Endothelial cell (in vitro differentiated cells): ENCODE results near the gene PIP5K1A. TPM values are rescaled to one million over a fixed set of nuclear protein-coding genes. Genes with fewer than 3 reads are reported as not detected.

Source experiments
- DNase-seq: peaks from one replicate; pipeline ENCODE4 v3.0.0; 2021; ENCODE audit warnings: low spot score
- H3K27ac Mint-ChIP-seq: one replicate; pipeline ENCODE4 v1.8.0; 2021; ENCODE audit warnings: mixed read lengths, inconsistent platforms; ENCODE audit not compliant: unreplicated experiment
- H3K27me3 Mint-ChIP-seq: one replicate; pipeline ENCODE4 v1.8.0; 2021; ENCODE audit warnings: mild to moderate bottlenecking, moderate library complexity, mixed read lengths, inconsistent platforms; ENCODE audit not compliant: unreplicated experiment
- H3K36me3 Mint-ChIP-seq: one replicate; pipeline ENCODE4 v1.8.0; 2021; ENCODE audit warnings: mild to moderate bottlenecking, low read depth, mixed read lengths, inconsistent platforms; ENCODE audit not compliant: unreplicated experiment
- H3K4me1 Mint-ChIP-seq: one replicate; pipeline ENCODE4 v1.8.0; 2021; ENCODE audit warnings: mild to moderate bottlenecking, mixed read lengths, inconsistent platforms; ENCODE audit not compliant: unreplicated experiment
- H3K4me3 Mint-ChIP-seq: one replicate; pipeline ENCODE4 v1.8.0; 2021; ENCODE audit warnings: mild to moderate bottlenecking, mixed read lengths, inconsistent platforms; ENCODE audit not compliant: unreplicated experiment
- H3K9me3 Mint-ChIP-seq: one replicate; pipeline ENCODE4 v1.8.0; 2021; ENCODE audit warnings: mixed read lengths, inconsistent platforms; ENCODE audit not compliant: unreplicated experiment
- CTCF ChIP-seq: fragments of 200-600 bp; sonication (generic); IDR thresholded peaks from one replicate; pipeline ENCODE4 v1.5.0; 2021; ENCODE audit warnings: antibody characterized with exemption; ENCODE audit not compliant: unreplicated experiment
- long read RNA-seq: library from polyadenylated mRNA; unstranded; transcript quantifications from one replicate; pipeline ENCODE4 v2.0.0, GENCODE V29; 2020; ENCODE audit not compliant: unreplicated experiment
- total RNA-seq: library from RNA; stranded (reverse); fragmentation: NEBNext Ultra II Directional; extraction: Animal tissue kit (Norgen Biotek cat#: 25700); gene quantifications from one replicate; pipeline ENCODE4 v1.2.1, GENCODE V29; 2021; ENCODE audit not compliant: unreplicated experiment

PIP5K1A gene
- 75.9 TPM for total RNA-seq
- long read RNA-seq, partial matches to known transcripts, result 0 of 1 reads
- long read RNA-seq, other reads (novel, unspliced or antisense), result 1 of 1 reads

DNA sequence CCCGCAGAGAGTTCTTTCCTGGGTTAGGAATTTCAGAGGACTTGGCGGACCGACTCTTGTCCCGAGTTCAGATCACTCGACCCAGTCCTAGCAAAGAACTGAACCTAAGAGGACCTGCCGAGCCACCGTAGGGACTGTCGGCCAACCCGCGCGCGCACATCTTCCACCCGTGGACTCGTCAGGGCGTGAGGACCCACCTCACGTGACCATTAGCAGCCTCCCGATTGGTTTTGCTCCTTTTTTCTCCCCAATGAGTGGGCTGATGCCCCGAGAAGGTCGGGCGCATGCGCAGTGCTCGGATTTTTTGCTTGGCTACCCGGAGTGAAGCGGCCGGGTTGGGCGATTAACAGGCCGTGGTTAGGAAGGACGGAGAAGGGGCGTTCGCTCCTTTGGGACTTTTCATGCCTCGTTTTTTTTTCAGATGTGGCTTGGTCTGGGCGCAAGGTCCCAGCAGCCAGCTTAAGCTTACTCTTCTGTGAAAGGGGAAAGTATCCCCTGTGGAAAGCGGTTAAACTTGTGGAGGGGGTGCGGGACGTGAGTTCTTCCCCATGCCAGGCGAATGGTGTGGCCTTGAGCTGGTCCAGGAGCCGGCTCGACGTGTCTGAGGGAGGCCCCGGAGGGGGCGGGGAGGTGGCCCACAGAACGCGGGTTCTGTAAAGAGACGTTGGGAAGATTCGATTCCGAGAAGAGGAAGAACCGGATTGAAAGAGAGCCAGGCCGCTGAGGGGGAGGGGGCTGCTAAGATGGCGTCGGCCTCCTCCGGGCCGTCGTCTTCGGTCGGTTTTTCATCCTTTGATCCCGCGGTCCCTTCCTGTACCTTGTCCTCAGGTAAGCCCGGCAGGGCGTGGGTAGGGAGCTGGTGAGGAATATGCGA is at the start of gene PIP5K1A:
PIP5K1A (plus strand) TSS at position 299 of the 874 bp plus-strand sequence; CDS start at position 744, 445 bp downstream.
- peaks cover 17% of the 10 kb centered on the region for H3K27me3 Mint-ChIP-seq
- H3K9me3 Mint-ChIP-seq, result no peaks in the 10 kb centered on the region
- H3K27ac Mint-ChIP-seq, result peak within 1 kb of the TSS; percentile 93
- peaks cover 30% of the 10 kb centered on the region for H3K4me1 Mint-ChIP-seq
- H3K4me3 Mint-ChIP-seq, result peak within 1 kb of the TSS; percentile 99
- peak; percentile 99 for DNase-seq
- peaks cover 9% of the 10 kb centered on the region for H3K36me3 Mint-ChIP-seq
- TF ChIP-seq CTCF, result no peak

DNA sequence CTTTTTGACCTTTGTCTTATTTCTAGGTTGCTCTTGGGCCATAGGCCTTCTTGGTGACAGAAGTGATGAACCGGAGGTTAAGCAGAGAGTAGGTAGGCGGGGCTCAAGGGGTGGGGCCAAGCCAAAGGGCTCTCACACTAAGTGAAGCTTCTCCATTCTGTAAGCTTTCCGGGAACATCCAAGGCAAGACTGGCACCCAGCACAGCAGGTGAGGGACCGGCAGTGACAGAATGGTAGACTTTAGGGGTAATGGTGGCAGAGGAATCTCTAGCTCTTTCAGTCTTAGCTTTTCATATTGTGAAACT is 41.9 kb upstream of the PIP5K1A start, which contains the start of gene TNFAIP8L2:
TNFAIP8L2 (plus strand) TSS at position 135 of the 305 bp plus-strand sequence. CDS start 2,049 bp downstream, outside the sequence.
- Mint-ChIP-seq H3K9me3 (no peaks in the 10 kb centered on the region), H3K4me3 (peak within 1 kb of the TSS; percentile 34), H3K4me1 (peaks cover 31% of the 10 kb centered on the region), H3K36me3 (peaks cover 19% of the 10 kb centered on the region), H3K27ac (peak within 1 kb of the TSS; percentile 44), H3K27me3 (peaks cover 11% of the 10 kb centered on the region)
- no peak for TF ChIP-seq CTCF
- no peak for DNase-seq

- peaks cover 11% of the 10 kb centered on the region for H3K27me3 Mint-ChIP-seq
- peaks cover 31% of the 10 kb centered on the region for H3K4me1 Mint-ChIP-seq
- H3K36me3 Mint-ChIP-seq, result peaks cover 25% of the 10 kb centered on the region
- H3K9me3 Mint-ChIP-seq, result no peaks in the 10 kb centered on the region
- TF ChIP-seq CTCF, result no peak
- DNase-seq, result no peak
- peak overlapping the region; percentile 44 for H3K27ac Mint-ChIP-seq
- peak overlapping the region; percentile 34 for H3K4me3 Mint-ChIP-seq
Measured at GRCh38 chr1:151157067-151157531, 41.3 kb upstream of the PIP5K1A start.

DNA sequence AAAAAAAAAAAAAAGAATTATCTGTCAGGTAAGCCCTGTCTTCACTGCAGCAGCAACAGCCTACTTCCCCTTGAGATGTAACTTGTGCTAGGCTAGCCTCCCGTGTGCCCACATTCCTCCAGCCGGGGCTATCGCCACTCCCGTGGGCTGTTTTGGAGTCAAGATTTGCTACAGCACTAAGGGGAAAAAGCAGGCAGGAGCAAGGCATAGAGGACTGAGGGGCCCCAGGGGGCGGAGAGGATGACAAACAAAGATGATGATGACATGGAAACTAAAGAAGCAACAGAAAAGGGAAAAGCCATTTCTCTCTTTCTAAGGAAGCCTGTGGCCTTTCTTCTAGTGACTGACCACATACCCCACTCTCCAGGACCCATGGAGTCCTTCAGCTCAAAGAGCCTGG is 40.0 kb upstream of the PIP5K1A start:
- TF ChIP-seq CTCF, result no peak
- DNase-seq, result no peak
- Mint-ChIP-seq H3K9me3 (no peaks in the 10 kb centered on the region), H3K27ac (peak overlapping the region; percentile 45), H3K4me3 (peak overlapping the region; percentile 48), H3K36me3 (peaks cover 25% of the 10 kb centered on the region), H3K4me1 (peaks cover 31% of the 10 kb centered on the region), H3K27me3 (peaks cover 11% of the 10 kb centered on the region)
